NB4 (cell line): Measurements from ENCODE around the gene PLXDC1.
A peak's percentile ranks its signal among the peaks of the same experiment; 100 is the strongest.

Experiments used
- DNase-seq: peaks from one replicate; pipeline ENCODE4 v3.0.0; 2010; ENCODE audit warnings: low read depth
- H3K4me3 ChIP-seq: one replicate; pipeline ENCODE4 v1.5.1; 2011; ENCODE audit warnings: mild to moderate bottlenecking, low read depth, low read length, moderate library complexity
- MYC ChIP-seq: IDR thresholded peaks from 2 replicates; pipeline ENCODE4 v1.6.1; 2011; ENCODE audit warnings: low read depth, low read length
- POLR2A ChIP-seq: IDR thresholded peaks from 2 replicates; pipeline ENCODE4 v1.6.1; 2011; ENCODE audit warnings: mild to moderate bottlenecking; ENCODE audit not compliant: insufficient read length; ENCODE audit errors: extremely low read depth
- TF ChIP-seq, protein P1 (sequence below): IDR thresholded peaks from one replicate; pipeline ENCODE4 v1.5.1; 2012; ENCODE audit warnings: low read depth, low read length
- TF ChIP-seq, protein P2 (sequence below): IDR thresholded peaks from 2 replicates; pipeline ENCODE4 v1.6.1; 2011; ENCODE audit warnings: low read depth, low read length

PLXDC1 gene

DNA sequence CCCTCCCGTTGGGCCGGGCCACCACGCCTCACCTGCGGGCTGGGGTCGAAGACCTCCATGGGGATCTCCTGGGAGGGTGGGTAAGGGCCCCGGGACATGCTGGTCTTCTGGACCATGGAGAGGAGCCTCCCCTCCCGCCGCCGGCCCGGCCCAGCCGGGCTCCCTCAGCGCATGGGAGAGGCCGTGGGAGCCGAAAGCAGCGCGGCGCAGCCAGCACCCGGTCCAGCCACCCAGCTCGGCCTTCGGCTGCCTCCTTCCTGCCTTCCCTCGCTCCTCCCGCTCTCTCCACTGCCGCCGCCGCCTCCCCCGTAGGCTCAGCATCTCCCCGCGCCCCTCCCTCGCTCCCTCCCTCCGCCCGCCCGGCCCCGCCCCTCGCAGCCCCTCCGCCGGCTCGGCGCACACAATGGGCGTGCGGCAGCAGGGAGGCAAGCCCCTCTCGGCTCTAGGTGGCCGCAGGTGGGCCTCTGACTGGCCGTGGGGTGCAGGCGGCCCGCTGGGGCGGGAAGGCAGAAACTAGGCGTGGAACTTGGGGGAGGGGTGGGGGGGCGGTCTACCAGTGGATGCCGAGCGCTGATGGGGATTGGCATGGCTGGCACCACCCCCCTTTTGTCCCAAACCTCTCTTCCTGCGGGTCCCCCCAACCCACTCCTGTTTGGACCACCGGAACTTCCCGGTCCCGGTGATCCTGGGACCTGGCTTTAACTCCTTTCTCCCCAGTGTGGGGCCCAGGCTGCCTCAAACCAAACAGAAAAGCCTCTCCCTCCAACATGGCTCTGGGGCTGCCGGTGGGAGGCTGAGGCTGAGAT lies 46.1 kb upstream of the PLXDC1 start, which contains the start of gene CACNB1:
TSS of gene CACNB1 (minus strand) at position 290 of the 806 bp plus-strand sequence. CDS start at position 116, 174 bp downstream.
- TF ChIP-seq, protein P1, sequence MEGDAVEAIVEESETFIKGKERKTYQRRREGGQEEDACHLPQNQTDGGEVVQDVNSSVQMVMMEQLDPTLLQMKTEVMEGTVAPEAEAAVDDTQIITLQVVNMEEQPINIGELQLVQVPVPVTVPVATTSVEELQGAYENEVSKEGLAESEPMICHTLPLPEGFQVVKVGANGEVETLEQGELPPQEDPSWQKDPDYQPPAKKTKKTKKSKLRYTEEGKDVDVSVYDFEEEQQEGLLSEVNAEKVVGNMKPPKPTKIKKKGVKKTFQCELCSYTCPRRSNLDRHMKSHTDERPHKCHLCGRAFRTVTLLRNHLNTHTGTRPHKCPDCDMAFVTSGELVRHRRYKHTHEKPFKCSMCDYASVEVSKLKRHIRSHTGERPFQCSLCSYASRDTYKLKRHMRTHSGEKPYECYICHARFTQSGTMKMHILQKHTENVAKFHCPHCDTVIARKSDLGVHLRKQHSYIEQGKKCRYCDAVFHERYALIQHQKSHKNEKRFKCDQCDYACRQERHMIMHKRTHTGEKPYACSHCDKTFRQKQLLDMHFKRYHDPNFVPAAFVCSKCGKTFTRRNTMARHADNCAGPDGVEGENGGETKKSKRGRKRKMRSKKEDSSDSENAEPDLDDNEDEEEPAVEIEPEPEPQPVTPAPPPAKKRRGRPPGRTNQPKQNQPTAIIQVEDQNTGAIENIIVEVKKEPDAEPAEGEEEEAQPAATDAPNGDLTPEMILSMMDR = no peak
- TF ChIP-seq POLR2A (peak; percentile 31), MYC (no peak)
- TF ChIP-seq, protein P2, sequence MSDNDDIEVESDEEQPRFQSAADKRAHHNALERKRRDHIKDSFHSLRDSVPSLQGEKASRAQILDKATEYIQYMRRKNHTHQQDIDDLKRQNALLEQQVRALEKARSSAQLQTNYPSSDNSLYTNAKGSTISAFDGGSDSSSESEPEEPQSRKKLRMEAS = no peak
- peak within 1 kb of the TSS; percentile 51 for H3K4me3 ChIP-seq
- DNase-seq = peak; percentile 87

DNA sequence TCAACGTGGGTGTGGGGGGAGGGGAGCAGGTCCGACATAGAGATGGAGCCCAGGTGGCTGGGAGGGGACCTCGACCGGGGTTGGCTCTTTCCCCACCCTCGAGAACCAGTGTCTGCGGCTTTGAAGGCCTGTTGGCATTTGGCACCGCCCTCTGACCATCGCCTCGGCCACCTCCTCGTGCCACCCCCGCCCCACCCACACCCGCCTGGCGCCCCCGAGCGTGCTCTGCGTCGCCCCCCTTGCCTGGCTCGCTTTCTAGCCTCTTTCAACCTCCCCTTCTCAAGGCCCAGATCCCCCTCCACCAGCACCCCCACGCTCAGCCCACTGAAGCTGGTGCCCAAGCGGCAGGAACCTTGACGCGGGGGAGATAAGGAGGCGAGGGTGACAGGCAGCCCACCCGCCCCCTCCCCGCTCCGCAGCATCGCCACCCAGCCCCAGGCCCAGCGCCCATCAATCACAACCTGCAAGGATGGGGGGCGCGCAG lies 45.4 kb upstream of the PLXDC1 start:
- DNase-seq = no peak
- TF ChIP-seq, protein P2 = no peak
- no peak for TF ChIP-seq POLR2A
- TF ChIP-seq, protein P1 = no peak
- no peak for TF ChIP-seq MYC
- H3K4me3 ChIP-seq = peak overlapping the region; percentile 51

DNA sequence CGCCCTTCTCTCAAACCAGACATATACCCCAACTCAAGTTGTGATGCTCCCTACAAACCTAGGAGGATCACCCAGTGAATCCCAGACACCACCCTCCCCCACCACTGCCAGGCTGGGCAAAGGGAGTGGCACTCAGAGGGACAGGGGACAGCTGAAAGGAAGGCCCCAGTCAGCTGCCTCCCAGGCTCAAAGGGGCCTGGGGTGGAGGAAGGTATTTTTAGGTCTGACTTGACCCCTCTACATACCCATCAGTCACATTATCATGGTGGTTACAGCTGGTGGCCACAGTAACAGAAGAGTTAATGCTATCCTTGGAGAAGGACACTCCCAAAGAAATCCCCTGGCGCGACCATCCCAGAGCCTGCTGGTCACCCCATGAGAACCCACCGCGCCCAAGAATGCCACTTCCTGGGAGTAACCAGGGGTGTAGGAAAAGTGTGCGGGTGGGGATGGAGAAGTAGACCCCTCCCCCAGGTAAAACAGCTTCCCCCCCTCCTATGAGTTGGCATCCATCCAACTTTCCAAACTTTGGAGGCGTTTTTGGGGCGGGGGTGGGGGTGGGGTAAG lies 44.9 kb upstream of the PLXDC1 start:
- TF ChIP-seq, protein P2 = no peak
- TF ChIP-seq POLR2A (no peak), MYC (no peak)
- TF ChIP-seq, protein P1 = no peak
- no peak for DNase-seq
- H3K4me3 ChIP-seq = no peak overlapping the region

DNA sequence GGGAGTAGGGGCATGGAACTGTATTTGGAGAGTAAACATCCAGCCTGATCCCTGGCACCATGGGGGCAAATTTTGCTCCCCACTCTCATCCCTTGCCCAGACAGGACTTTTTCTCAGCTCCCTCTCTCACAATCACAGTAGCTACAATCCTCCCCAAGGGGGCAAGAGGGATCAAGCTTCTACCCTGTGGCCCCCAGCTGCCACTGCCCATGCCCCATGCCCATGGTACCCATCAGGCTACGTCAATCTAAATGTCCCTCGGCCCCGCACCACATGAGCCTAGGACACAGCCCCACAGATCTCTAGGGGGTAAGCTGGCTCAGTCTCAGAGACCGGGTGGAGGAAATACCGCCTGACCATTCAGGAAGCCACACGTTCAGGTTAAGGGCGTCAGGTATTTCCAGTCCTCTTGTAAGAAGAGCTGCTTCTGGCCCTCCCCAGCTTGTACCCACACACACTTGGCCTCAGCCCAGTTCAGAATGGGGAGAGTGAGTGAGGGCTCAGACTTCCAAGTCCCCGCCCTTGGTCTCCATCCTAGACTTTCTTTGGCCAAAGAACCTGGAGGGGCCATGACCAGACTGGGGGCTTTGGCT lies 44.2 kb upstream of the PLXDC1 start:
- H3K4me3 ChIP-seq = no peak overlapping the region
- no peak for TF ChIP-seq POLR2A
- no peak for TF ChIP-seq MYC
- TF ChIP-seq, protein P1 = no peak
- TF ChIP-seq, protein P2 = no peak
- no peak for DNase-seq

DNA sequence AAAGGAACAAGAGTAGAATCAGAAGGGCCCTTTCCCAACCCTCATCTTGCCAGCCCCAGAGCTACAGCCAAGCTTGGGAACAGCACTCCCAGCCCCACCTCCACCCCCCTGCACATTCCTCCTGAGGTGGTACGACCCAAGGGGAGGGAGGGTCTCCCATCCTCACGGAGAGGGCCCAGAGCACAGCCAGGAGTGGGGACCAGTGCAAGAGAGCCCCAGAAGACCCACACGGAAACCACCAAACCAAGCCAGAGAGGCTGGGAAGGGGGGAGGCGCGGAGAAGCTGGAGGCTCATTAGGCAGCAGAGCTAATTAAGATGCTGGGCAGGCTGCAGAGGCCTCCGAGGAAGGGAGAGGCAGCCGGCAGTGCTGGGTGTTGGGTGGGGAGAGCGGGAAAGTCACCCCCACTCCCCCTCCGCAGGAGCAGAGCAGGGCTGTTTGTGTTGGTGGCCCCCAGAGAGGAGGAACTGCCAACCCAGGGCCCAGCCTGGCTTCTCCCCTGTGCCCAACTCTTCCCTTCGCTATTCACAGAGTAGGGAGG lies 43.6 kb upstream of the PLXDC1 start:
- TF ChIP-seq POLR2A (no peak), MYC (no peak)
- TF ChIP-seq, protein P2 = no peak
- TF ChIP-seq, protein P1 = no peak
- DNase-seq = no peak
- H3K4me3 ChIP-seq = no peak overlapping the region
